Endothelial cell of umbilical vein (primary cell): Measurements from ENCODE around the gene PRKACB. TPM values are rescaled to one million over a fixed set of nuclear protein-coding genes. Genes with fewer than 3 reads are reported as not detected.

Experiments used
- BruUV-seq: library from RNA; stranded (reverse); fragments of 400-500 nt; replicated peaks from 2 replicates; lab custom pipeline; 2021; lab: Mats Ljungman, UMichigan
- CTCF ChIA-PET: fragments of 300-600, 350-600 bp; sonication (Branson Sonifier 250); formaldehyde crosslinking; loops from one replicate; lab custom pipeline; 2021; ENCODE audit warnings: antibody characterized with exemption, inconsistent platforms; lab: Charles Lee
- POLR2A ChIA-PET: fragments of 300-600, 350-600 bp; sonication (Branson Sonifier 250); formaldehyde crosslinking; loops from one replicate; lab custom pipeline; 2021; ENCODE audit warnings: antibody characterized with exemption, inconsistent platforms; lab: Charles Lee
- DNase-seq: peaks from one replicate; pipeline ENCODE4 v3.0.0-alpha.2; 2011; ENCODE audit warnings: low read depth, low spot score
- FAIRE-seq: peaks from 2 replicates; lab custom pipeline; 2011; peaks lifted over from hg19 to GRCh38; lab: Jason Lieb, UNC
- H2AFZ ChIP-seq: 2 replicates; pipeline ENCODE4 v1.6.0; 2012; ENCODE audit warnings: low read depth, low read length, control low read depth, inconsistent platforms
- H3K27ac ChIP-seq: 2 replicates; pipeline ENCODE4 v1.5.1; 2011; ENCODE audit warnings: low read depth, mild to moderate bottlenecking, control low read depth, low read length, moderate library complexity; ENCODE audit not compliant: insufficient read depth
- H3K27me3 ChIP-seq, 2 experiments: 2 replicates each; pipeline versions ENCODE4 v1.6.0 to v1.6.1; 2011; ENCODE audit warnings: low read length in 2 of 2, mixed read lengths in 1 of 2; ENCODE audit not compliant: control insufficient read depth in 2 of 2, insufficient read depth in 2 of 2
- H3K36me3 ChIP-seq, 2 experiments: 2 replicates in 1 of 2; 3 replicates in 1 of 2; pipeline ENCODE4 v1.5.1; 2011; ENCODE audit warnings: low read length in 2 of 2, mild to moderate bottlenecking in 1 of 2, moderate library complexity in 1 of 2; ENCODE audit not compliant: control insufficient read depth in 2 of 2, insufficient read depth in 2 of 2; ENCODE audit errors: extremely low read depth in 1 of 2
- H3K4me1 ChIP-seq: 3 replicates; pipeline ENCODE4 v1.5.1; 2011; ENCODE audit warnings: mild to moderate bottlenecking, low read length; ENCODE audit not compliant: control insufficient read depth, insufficient read depth; ENCODE audit errors: extremely low read depth
- H3K4me2 ChIP-seq: 2 replicates; pipeline ENCODE4 v1.6.1; 2011; ENCODE audit warnings: low read length, control low read depth, mixed read lengths; ENCODE audit not compliant: insufficient read depth
- H3K4me3 ChIP-seq, 3 experiments: fragments of 200-600 bp in 1 of 3; sonication (generic), shearing (Covaris generic) in 1 of 3; replicated peaks in 1 of 3; 2 replicates each; pipeline ENCODE4 v1.5.1; 2011 to 2016; ENCODE audit warnings: control low read depth in 3 of 3, low read length in 3 of 3, mild to moderate bottlenecking in 2 of 3, inconsistent platforms in 1 of 3, low read depth in 1 of 3, moderate library complexity in 1 of 3; ENCODE audit not compliant: insufficient read depth in 1 of 3
- H3K79me2 ChIP-seq: 2 replicates; pipeline ENCODE4 v1.6.0; 2012; ENCODE audit warnings: low read length, inconsistent platforms; ENCODE audit not compliant: control insufficient read depth, insufficient read depth
- H3K9ac ChIP-seq: replicated peaks from 2 replicates; pipeline ENCODE3; 2011; ENCODE audit warnings: low read length, control low read depth; ENCODE audit not compliant: insufficient read depth; ENCODE audit errors: extremely low read depth
- H3K9me1 ChIP-seq: replicated peaks from 3 replicates; pipeline ENCODE4 v1.6.0; 2011; ENCODE audit warnings: mild to moderate bottlenecking, low read length; ENCODE audit not compliant: control insufficient read depth, insufficient read depth; ENCODE audit errors: extremely low read depth
- H3K9me3 ChIP-seq: replicated peaks from 2 replicates; pipeline ENCODE4 v1.5.1; 2012; ENCODE audit warnings: low read length, inconsistent platforms; ENCODE audit not compliant: control insufficient read depth, insufficient read depth
- H4K20me1 ChIP-seq: replicated peaks from 2 replicates; pipeline ENCODE3; 2011; ENCODE audit warnings: mild to moderate bottlenecking, low read length; ENCODE audit not compliant: control insufficient read depth, insufficient read depth; ENCODE audit errors: extremely low read depth
- EZH2 ChIP-seq: IDR thresholded peaks from 2 replicates; pipeline ENCODE4 v1.6.1; 2012; ENCODE audit warnings: borderline replicate concordance, low read depth, mild to moderate bottlenecking, moderate library complexity, low read length, inconsistent platforms; ENCODE audit not compliant: severe bottlenecking
- FOS ChIP-seq: IDR thresholded peaks from 2 replicates; pipeline ENCODE4 v1.6.1; 2011; ENCODE audit warnings: mild to moderate bottlenecking, low read length, moderate library complexity, borderline replicate concordance; ENCODE audit not compliant: insufficient read depth
- JUN ChIP-seq: IDR thresholded peaks from 2 replicates; pipeline ENCODE4 v1.6.1; 2011; ENCODE audit warnings: borderline replicate concordance, low read depth; ENCODE audit not compliant: insufficient read length, insufficient read depth
- POLR2A ChIP-seq: IDR thresholded peaks from 2 replicates; pipeline ENCODE4 v1.6.1; 2012; ENCODE audit warnings: low read depth, mild to moderate bottlenecking, control low read depth, low read length
- POLR2AphosphoS5 ChIP-seq: IDR thresholded peaks from 2 replicates; pipeline ENCODE4 v1.6.1; 2012; ENCODE audit warnings: low read depth, mild to moderate bottlenecking, control low read depth, low read length, moderate library complexity; ENCODE audit not compliant: insufficient read depth
- dilution Hi-C: fragments of 300-500 bp; cut with MboI; formaldehyde crosslinking; loops from one replicate; pipeline ENCODE4 v1.15.0; 2019; ENCODE audit warnings: low sequenced_read_pairs; ENCODE audit not compliant: extremely low pct_ligation_motif_present
- intact Hi-C: fragments of 100-400 bp; cut with micrococcal nuclease; formaldehyde crosslinking; loops from one replicate; pipeline ENCODE4 v1.10.0; 2022
- polyA plus RNA-seq, 4 experiments: library from polyadenylated mRNA; depleted of rRNA in 3 of 4; stranded (reverse) in 3 of 4; unstranded in 1 of 4; fragments of >200 nt; gene quantifications; 2 replicates each; pipeline versions ENCODE4 v1.2.1 to v1.2.3, GENCODE V29; 2011 to 2012; ENCODE audit warnings: missing spikeins in 1 of 4
- total RNA-seq: library from RNA; stranded (reverse); gene quantifications from 2 replicates; pipeline ENCODE4 v1.2.3, GENCODE V29; 2021
- TF ChIP-seq, protein P1 (sequence below): IDR thresholded peaks from 2 replicates; pipeline ENCODE4 v1.6.1; 2011; ENCODE audit not compliant: insufficient read depth, insufficient read length
- TF ChIP-seq, protein P2 (sequence below), 2 donors: IDR thresholded peaks; 1 replicate in 1 of 2; 2 replicates in 1 of 2; pipeline ENCODE4 v1.5.1; 2011; ENCODE audit warnings: low read length in 2 of 2, mild to moderate bottlenecking in 2 of 2, moderate library complexity in 2 of 2, control low read depth in 1 of 2, inconsistent platforms in 1 of 2, low read depth in 1 of 2; ENCODE audit not compliant: insufficient read depth in 1 of 2; ENCODE audit errors: extremely low read depth in 1 of 2

Gene PRKACB
- total and polyA plus RNA-seq, 2 donors (not counting 3 experiments of a cell fraction or from before 2014, with no cell fraction given): 19.1 to 77.5 TPM

DNA sequence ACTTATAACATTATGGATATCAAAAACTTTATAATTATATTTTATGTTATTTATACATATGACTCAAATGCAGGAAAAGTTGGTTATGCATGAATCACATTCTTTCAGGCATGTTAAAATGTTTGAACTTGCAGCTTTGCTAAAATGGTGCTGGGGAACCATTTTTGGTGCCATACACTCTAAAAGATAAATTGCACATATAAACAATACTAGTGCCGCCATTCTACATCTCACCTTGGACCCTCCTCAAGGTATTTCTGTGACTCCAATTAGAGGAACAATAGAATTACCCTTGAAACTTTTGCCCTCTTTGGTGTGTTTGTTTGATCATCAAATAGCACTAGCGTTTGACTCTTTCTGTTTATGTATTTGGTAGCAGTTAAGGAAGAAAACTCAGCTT lies 997 bp downstream of the PRKACB start:
- FAIRE-seq: no peak
- BruUV-seq: no TSS peak
- CTCF ChIA-PET: interaction anchor here (0.7 to 6.4 kb wide), 25 partner anchors 9 to 800 kb away, joined by 3 to 103 read pairs (median 9); partner anchors contain the start of gene SAMD13

More for the DNA sequence above, 997 bp downstream of the PRKACB start:
- H3K4me3 ChIP-seq: peak overlapping the region; percentile 38 to 99 (median 99)
- TF ChIP-seq, protein P1, sequence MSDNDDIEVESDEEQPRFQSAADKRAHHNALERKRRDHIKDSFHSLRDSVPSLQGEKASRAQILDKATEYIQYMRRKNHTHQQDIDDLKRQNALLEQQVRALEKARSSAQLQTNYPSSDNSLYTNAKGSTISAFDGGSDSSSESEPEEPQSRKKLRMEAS: no peak
- TF ChIP-seq, protein P2, sequence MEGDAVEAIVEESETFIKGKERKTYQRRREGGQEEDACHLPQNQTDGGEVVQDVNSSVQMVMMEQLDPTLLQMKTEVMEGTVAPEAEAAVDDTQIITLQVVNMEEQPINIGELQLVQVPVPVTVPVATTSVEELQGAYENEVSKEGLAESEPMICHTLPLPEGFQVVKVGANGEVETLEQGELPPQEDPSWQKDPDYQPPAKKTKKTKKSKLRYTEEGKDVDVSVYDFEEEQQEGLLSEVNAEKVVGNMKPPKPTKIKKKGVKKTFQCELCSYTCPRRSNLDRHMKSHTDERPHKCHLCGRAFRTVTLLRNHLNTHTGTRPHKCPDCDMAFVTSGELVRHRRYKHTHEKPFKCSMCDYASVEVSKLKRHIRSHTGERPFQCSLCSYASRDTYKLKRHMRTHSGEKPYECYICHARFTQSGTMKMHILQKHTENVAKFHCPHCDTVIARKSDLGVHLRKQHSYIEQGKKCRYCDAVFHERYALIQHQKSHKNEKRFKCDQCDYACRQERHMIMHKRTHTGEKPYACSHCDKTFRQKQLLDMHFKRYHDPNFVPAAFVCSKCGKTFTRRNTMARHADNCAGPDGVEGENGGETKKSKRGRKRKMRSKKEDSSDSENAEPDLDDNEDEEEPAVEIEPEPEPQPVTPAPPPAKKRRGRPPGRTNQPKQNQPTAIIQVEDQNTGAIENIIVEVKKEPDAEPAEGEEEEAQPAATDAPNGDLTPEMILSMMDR (IDR thresholded peaks at IDR 0.05; ENCODE audit: extremely low read depth in 1 of 2, insufficient read depth in 1 of 2, low read depth in 1 of 2, low read length in 2 of 2): no peak
- no peak for TF ChIP-seq JUN
- no peak for TF ChIP-seq EZH2
- no peak for TF ChIP-seq POLR2AphosphoS5
- TF ChIP-seq FOS: peak; percentile 30
- no peak for TF ChIP-seq POLR2A
- POLR2A ChIA-PET: interaction anchor here (0.6 to 2.0 kb wide), 3 partner anchors 288 to 361 kb away, joined by 5 to 13 read pairs (median 12); partner anchors contain the start of genes GNG5 and SPATA1
- H3K9ac ChIP-seq: peak overlapping the region; percentile 99
- no peaks in the 10 kb centered on the region for H3K36me3 ChIP-seq
- no peaks in the 10 kb centered on the region for H3K9me3 ChIP-seq
- peak overlapping the region; percentile 94 for H3K4me2 ChIP-seq
- H3K79me2 ChIP-seq: peaks cover 52% of the 10 kb centered on the region
- peak overlapping the region; percentile 95 for H3K27ac ChIP-seq
- H3K9me1 ChIP-seq: no peaks in the 10 kb centered on the region
- H3K4me1 ChIP-seq: peaks cover 25% of the 10 kb centered on the region
- peak; percentile 65 for DNase-seq
- dilution Hi-C loops (loop anchor here (25.0 kb wide), 1 partner anchor 292 kb away; no protein-coding TSS in a partner anchor), intact Hi-C loops (loop anchor here (2.0 kb wide), 1 partner anchor 362 kb away; the partner anchor contains the start of genes GNG5 and SPATA1)
- peak overlapping the region; percentile 4 for H2AFZ ChIP-seq
- H4K20me1 ChIP-seq: no peaks in the 10 kb centered on the region
- no peaks in the 10 kb centered on the region for H3K27me3 ChIP-seq
